CD4-positive, alpha-beta memory T cell (primary cell): ENCODE results near the gene TULP1. TPM values are rescaled to one million over a fixed set of nuclear protein-coding genes. Genes with fewer than 3 reads are reported as not detected.
A peak's percentile ranks its signal among the peaks of the same experiment; 100 is the strongest.

Source experiments
- CTCF ChIA-PET: fragments of 350-600 bp; sonication (Branson Sonifier 250); formaldehyde crosslinking; loops from one replicate; lab custom pipeline; 2021; ENCODE audit warnings: inconsistent platforms; ENCODE audit not compliant: partially characterized antibody; lab: Charles Lee
- POLR2A ChIA-PET: fragments of 350-600 bp; sonication (Branson Sonifier 250); formaldehyde crosslinking; loops from one replicate; lab custom pipeline; 2021; ENCODE audit not compliant: partially characterized antibody; lab: Charles Lee
- DNase-seq, 5 donors: peaks; one replicate each; pipeline versions ENCODE4 v3.0.0 to v3.0.0-alpha.2; 2020 to 2022; ENCODE audit warnings: mixed read lengths in 1 of 5
- H3K27ac ChIP-seq: one replicate; pipeline ENCODE4 v1.7.0; 2013; ENCODE audit warnings: low read depth, low read length
- H3K27me3 ChIP-seq: 2 replicates; pipeline ENCODE4 v1.7.0; 2013; ENCODE audit warnings: mild to moderate bottlenecking, low read length, moderate library complexity; ENCODE audit not compliant: insufficient read depth
- H3K36me3 ChIP-seq: 2 replicates; pipeline ENCODE4 v1.7.0; 2013; ENCODE audit warnings: mild to moderate bottlenecking, low read length, moderate library complexity; ENCODE audit not compliant: insufficient read depth
- H3K4me1 ChIP-seq: 2 replicates; pipeline ENCODE4 v1.7.0; 2013; ENCODE audit warnings: mild to moderate bottlenecking, low read length, moderate library complexity; ENCODE audit not compliant: insufficient read depth
- H3K4me3 ChIP-seq, 2 donors: one replicate each; pipeline ENCODE4 v1.7.0; 2013; ENCODE audit warnings: low read length in 2 of 2, mild to moderate bottlenecking in 1 of 2
- H3K9me3 ChIP-seq, 2 donors: one replicate each; pipeline ENCODE4 v1.7.0; 2013; ENCODE audit warnings: low read length in 2 of 2, control low read depth in 1 of 2; ENCODE audit not compliant: control insufficient read depth in 1 of 2
- H3K27ac Mint-ChIP-seq, 7 donors: one replicate each; pipeline ENCODE4 v1.8.0; 2020 to 2021; ENCODE audit warnings: mixed read lengths in 7 of 7, mild to moderate bottlenecking in 6 of 7, inconsistent platforms in 3 of 7, moderate library complexity in 3 of 7
- H3K27me3 Mint-ChIP-seq, 2 donors: one replicate each; pipeline ENCODE4 v1.8.0; 2020 to 2021; ENCODE audit warnings: mixed read lengths in 2 of 2
- H3K36me3 Mint-ChIP-seq, 2 donors: one replicate each; pipeline ENCODE4 v1.8.0; 2020 to 2021; ENCODE audit warnings: mixed read lengths in 2 of 2, inconsistent platforms in 1 of 2, mild to moderate bottlenecking in 1 of 2
- H3K4me1 Mint-ChIP-seq, 4 donors: one replicate each; pipeline ENCODE4 v1.8.0; 2020 to 2021; ENCODE audit warnings: mixed read lengths in 4 of 4, mild to moderate bottlenecking in 1 of 4
- H3K4me3 Mint-ChIP-seq, 8 donors: one replicate each; pipeline ENCODE4 v1.8.0; 2020 to 2021; ENCODE audit warnings: mixed read lengths in 8 of 8, mild to moderate bottlenecking in 7 of 8, moderate library complexity in 6 of 8, inconsistent platforms in 3 of 8
- H3K9me3 Mint-ChIP-seq, 8 donors: one replicate each; pipeline ENCODE4 v1.8.0; 2020 to 2021; ENCODE audit warnings: mixed read lengths in 8 of 8, mild to moderate bottlenecking in 5 of 8, inconsistent platforms in 3 of 8, moderate library complexity in 1 of 8
- intact Hi-C: fragments of 100-400 bp; cut with micrococcal nuclease; formaldehyde crosslinking; loops from one replicate; pipeline ENCODE4 v1.15.1; 2023
- polyA plus RNA-seq, 2 donors: library from polyadenylated mRNA; unstranded; fragments of 300-500 nt; fragmentation: Illumina TruSeq; gene quantifications; one replicate each; pipeline ENCODE4 v1.2.3, GENCODE V29; 2021
- total RNA-seq, 2 experiments: library from RNA; stranded (reverse); gene quantifications; one replicate each; pipeline ENCODE4 v1.2.3, GENCODE V29; 2021

The TULP1 gene
- total and polyA plus RNA-seq, 4 experiments from 2014 or later, result not detected

DNA sequence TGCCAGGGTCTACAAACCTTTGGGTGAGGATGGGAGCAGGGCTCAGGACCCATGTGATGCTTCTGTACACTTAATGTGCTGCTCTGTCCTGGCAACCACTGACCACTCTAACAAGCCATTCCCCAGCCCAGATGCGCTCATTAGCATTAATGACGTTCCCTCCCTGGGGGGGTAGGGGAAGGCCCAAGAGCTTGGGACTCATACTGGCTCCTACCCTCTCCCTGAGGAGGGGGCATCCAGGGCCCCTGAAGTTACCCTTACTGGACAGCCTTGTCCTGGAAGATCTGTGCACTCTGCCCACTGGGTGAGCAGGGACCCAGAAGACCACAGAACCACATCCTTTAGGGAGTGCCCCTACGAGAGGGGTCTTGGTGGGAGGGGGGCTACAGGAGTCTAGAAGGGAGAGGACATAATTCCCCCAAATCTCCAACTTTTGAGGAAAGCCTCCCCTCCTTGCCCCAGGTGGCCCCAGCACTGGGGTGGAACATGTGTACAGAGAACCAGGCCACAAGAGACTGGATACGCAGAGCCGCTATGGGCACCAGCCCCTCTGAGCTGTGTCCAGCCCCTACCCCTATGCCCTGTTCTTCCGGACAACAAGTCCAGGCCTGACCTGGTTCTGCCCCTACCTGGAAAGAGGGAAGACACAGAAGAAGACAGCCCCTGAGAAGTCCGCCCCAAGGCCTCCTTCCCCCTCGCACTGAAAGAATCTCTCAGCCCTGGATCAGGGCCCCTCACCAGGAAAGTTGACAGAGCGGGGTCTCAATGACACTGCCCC, 17.2 kb downstream of the TULP1 start:
- H3K4me3 Mint-ChIP-seq, result peak overlapping the region; percentile 70 to 84 (median 80)
- H3K27ac ChIP-seq, result no peak overlapping the region
- peaks cover 13 to 37% (median 18%) of the 10 kb centered on the region in 4 donors for H3K4me1 Mint-ChIP-seq
- intact Hi-C loops, result no loop called here
- no peaks in the 10 kb centered on the region for H3K9me3 ChIP-seq
- no peak overlapping the region for H3K4me3 ChIP-seq
- H3K4me1 ChIP-seq, result peaks cover 10% of the 10 kb centered on the region
- H3K27me3 Mint-ChIP-seq, result peaks cover 6 to 7% of the 10 kb centered on the region in 2 donors
- H3K9me3 Mint-ChIP-seq, result no peaks in the 10 kb centered on the region
- no peak for DNase-seq
- ChIA-PET CTCF (interaction anchor here (1.0 kb wide), 1 partner anchor 27 kb away, joined by 4 read pairs; no protein-coding TSS in a partner anchor), POLR2A (interaction anchor here (1.0 kb wide), 1 partner anchor 29 kb away, joined by 3 read pairs; no protein-coding TSS in a partner anchor)
- no peaks in the 10 kb centered on the region for H3K36me3 ChIP-seq
- H3K27me3 ChIP-seq, result no peaks in the 10 kb centered on the region
- H3K27ac Mint-ChIP-seq, result peak overlapping the region in 4 of 7 donors; percentile 30 to 87 (median 46)
- no peaks in the 10 kb centered on the region for H3K36me3 Mint-ChIP-seq

DNA sequence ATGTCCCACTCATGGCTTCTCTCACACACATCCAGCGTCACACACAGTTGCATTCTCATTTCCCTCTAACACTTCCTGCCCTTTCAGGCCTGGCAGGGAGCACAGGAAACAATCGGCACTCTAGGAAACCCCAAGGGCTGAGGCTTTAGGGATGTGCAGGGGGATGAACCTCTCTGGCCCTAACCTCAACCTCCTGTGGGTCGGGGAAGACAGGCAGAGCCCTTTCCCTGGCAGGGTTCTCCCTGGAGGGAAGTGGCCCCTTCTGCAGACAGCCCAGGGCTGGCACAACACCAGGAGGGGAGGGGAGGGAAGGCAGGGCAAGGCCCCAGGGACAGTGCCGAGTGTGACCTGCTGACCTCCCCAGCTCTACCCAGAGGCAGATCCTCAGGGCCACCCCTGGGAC, 18.5 kb downstream of the TULP1 start:
- ChIA-PET CTCF (interaction anchor here (1.0 kb wide), 1 partner anchor 29 kb away, joined by 4 read pairs; no protein-coding TSS in a partner anchor), POLR2A (no interaction called here)
- no peaks in the 10 kb centered on the region for H3K9me3 ChIP-seq
- H3K36me3 ChIP-seq, result no peaks in the 10 kb centered on the region
- Mint-ChIP-seq H3K4me3 (peak overlapping the region in 1 of 8 donors; percentile 0), H3K4me1 (peaks cover 13 to 37% (median 18%) of the 10 kb centered on the region in 4 donors), H3K27ac (peak overlapping the region in 2 of 7 donors; percentile 8 to 19), H3K27me3 (peaks cover 4% of the 10 kb centered on the region in 2 donors), H3K9me3 (no peaks in the 10 kb centered on the region), H3K36me3 (no peaks in the 10 kb centered on the region)
- DNase-seq, result no peak
- no peak overlapping the region for H3K4me3 ChIP-seq
- intact Hi-C loops, result no loop called here
- H3K27me3 ChIP-seq, result no peaks in the 10 kb centered on the region
- H3K4me1 ChIP-seq, result peaks cover 10% of the 10 kb centered on the region
- no peak overlapping the region for H3K27ac ChIP-seq

DNA sequence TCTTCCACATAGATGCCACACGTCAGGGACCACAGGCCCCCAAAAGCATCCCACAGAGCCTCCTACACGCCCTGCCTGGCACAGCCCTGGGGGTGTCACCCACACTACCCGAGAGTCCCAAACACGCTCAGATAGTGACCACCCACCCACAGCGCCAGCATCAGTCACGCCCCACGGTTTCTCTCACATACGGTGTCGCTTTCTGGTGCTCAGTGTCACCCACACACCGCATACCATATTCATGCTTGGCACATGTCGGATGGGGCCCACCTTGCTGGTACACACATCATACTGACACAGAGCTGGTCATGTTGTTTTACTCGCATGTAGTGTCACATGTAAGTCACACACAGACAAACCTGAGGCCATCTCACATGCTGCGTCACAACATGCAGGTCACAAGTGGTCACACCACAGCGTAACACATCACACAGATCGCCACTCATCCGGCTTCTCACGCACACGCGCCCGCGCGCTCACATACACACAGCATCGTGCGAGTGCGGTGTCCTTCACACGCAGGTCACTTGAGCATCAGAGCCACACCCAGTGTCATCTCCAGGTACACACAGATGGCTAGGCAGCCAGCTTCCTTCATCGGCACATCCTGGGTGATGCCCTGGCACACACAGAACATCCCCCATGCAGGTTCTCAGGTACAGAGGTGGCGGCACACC, 19.3 kb downstream of the TULP1 start:
- Histone ChIP-seq H3K4me3 (no peak overlapping the region), H3K9me3 (no peaks in the 10 kb centered on the region), H3K27me3 (no peaks in the 10 kb centered on the region), H3K4me1 (peaks cover 7% of the 10 kb centered on the region), H3K27ac (no peak overlapping the region), H3K36me3 (no peaks in the 10 kb centered on the region)
- intact Hi-C loops, result no loop called here
- ChIA-PET POLR2A (no interaction called here), CTCF (no interaction called here)
- no peak for DNase-seq
- Mint-ChIP-seq H3K4me1 (peaks cover 10 to 32% (median 14%) of the 10 kb centered on the region in 4 donors), H3K27me3 (peaks cover 0 to 1% of the 10 kb centered on the region in 2 donors), H3K36me3 (no peaks in the 10 kb centered on the region), H3K4me3 (no peak overlapping the region), H3K27ac (peak overlapping the region in 3 of 7 donors; percentile 12 to 73 (median 60)), H3K9me3 (no peaks in the 10 kb centered on the region)

DNA sequence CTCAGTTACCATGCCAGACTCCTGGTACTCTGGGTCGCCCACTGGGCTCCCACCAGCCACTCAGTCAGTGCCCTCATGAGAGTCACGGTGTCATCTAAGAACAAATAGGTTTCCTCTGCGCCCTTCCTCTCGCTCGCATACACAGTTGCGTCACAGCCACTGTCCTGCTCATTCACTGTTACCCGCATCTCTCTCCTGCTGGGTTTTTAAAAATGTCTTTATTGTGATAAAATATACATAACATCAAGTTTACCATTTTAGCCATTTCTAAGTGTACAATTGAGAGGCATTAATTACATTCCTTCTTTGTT, 19.8 kb downstream of the TULP1 start:
- peak overlapping the region in 2 of 7 donors; percentile 10 to 60 for H3K27ac Mint-ChIP-seq
- Histone ChIP-seq H3K27ac (no peak overlapping the region), H3K27me3 (no peaks in the 10 kb centered on the region), H3K4me3 (no peak overlapping the region), H3K4me1 (peaks cover 2% of the 10 kb centered on the region), H3K36me3 (no peaks in the 10 kb centered on the region), H3K9me3 (no peaks in the 10 kb centered on the region)
- peaks cover 8 to 27% (median 12%) of the 10 kb centered on the region in 4 donors for H3K4me1 Mint-ChIP-seq
- H3K27me3 Mint-ChIP-seq, result no peaks in the 10 kb centered on the region
- DNase-seq, result no peak
- ChIA-PET POLR2A (no interaction called here), CTCF (no interaction called here)
- intact Hi-C loops, result no loop called here
- no peaks in the 10 kb centered on the region for H3K36me3 Mint-ChIP-seq
- no peaks in the 10 kb centered on the region for H3K9me3 Mint-ChIP-seq
- H3K4me3 Mint-ChIP-seq, result no peak overlapping the region

DNA sequence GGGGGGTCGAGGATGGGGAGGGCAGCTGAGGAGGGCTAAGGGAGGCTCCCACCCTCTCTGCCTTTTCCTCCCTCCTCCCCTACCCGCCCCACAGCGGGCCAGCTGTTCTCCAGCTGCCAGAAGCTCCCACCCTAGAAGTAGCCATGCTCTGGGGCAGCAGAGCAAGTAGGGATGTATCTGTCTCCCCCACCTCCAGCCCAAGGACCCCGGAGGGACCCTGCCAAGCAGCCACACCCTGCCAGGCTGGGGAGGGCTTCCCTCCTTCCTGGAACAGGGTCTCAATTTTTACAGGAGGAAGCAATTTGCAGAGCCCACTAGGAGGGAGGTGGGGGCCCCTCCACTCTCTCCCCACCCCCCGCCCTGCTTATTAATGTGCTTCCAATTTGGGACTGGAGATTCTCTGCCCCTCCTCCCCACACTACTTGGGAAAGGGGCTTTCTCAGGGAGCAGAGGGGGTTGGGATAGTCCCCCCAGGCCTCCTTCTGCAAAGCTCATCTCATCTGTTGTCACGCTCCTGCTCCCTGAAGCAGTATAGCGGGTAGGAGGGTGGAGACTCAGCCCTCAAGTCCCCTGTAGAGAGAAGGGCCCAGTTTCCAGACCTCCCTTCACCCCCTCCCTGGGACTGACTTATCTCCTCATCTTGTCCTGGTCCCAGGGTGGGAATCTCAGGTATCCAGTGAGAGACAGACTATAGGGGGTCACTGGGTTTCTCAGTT, 20.3 kb downstream of the TULP1 start:
- H3K36me3 Mint-ChIP-seq, result no peaks in the 10 kb centered on the region
- ChIA-PET CTCF (no interaction called here), POLR2A (interaction anchor here (1.1 kb wide), 1 partner anchor 19 kb away, joined by 3 read pairs; no protein-coding TSS in a partner anchor)
- H3K27me3 Mint-ChIP-seq, result no peaks in the 10 kb centered on the region
- H3K9me3 ChIP-seq, result no peaks in the 10 kb centered on the region
- intact Hi-C loops, result no loop called here
- no peaks in the 10 kb centered on the region for H3K36me3 ChIP-seq
- no peaks in the 10 kb centered on the region for H3K4me1 ChIP-seq
- DNase-seq, result no peak
- H3K4me3 Mint-ChIP-seq, result no peak overlapping the region
- H3K27ac ChIP-seq, result no peak overlapping the region
- no peak overlapping the region for H3K4me3 ChIP-seq
- H3K27me3 ChIP-seq, result no peaks in the 10 kb centered on the region
- H3K4me1 Mint-ChIP-seq, result peaks cover 10 to 25% (median 14%) of the 10 kb centered on the region in 4 donors
- H3K27ac Mint-ChIP-seq, result peak overlapping the region in 1 of 7 donors; percentile 10
- H3K9me3 Mint-ChIP-seq, result no peaks in the 10 kb centered on the region

DNA sequence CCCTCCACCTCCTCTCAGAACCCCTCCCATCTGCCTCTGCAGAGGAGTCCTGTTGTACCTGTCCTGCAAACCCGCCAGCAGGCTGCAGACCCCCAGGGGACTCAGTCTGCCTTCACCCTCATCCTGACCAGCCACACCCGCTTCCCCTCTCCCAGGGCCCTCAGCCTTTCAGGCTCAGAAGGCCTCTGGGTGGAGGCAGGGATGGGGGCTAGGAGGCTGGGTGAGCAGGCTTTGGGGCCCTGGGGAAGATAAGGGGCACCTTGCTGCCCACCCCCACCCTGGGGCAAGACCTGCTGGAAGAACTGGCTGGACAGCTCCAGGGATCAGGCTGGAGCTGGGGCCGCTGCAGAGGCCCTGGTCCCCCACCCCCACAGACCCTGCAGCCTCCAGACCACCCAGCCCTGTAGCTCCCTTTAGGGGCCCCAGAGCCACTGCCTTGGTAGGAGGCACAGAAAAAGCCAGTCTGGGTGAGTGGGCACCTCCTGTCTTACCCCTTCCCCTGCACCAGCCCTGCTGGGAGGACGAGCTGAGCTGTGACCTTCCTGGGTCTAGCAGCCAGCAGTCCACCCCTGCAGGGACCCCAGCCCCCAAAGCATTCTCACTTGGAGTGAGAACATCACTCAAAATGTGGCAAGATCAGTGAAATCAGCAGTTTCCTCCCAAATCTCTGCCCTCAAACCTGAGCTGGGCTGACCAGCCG, 21.0 kb downstream of the TULP1 start:
- Histone ChIP-seq H3K27ac (no peak overlapping the region), H3K9me3 (no peaks in the 10 kb centered on the region), H3K4me1 (no peaks in the 10 kb centered on the region), H3K36me3 (no peaks in the 10 kb centered on the region), H3K27me3 (no peaks in the 10 kb centered on the region), H3K4me3 (no peak overlapping the region)
- H3K36me3 Mint-ChIP-seq, result no peaks in the 10 kb centered on the region
- no peak overlapping the region for H3K27ac Mint-ChIP-seq
- H3K4me3 Mint-ChIP-seq, result no peak overlapping the region
- H3K9me3 Mint-ChIP-seq, result no peaks in the 10 kb centered on the region
- ChIA-PET POLR2A (interaction anchor here (0.6 to 1.1 kb wide), 2 partner anchors 18 to 22 kb away, joined by 3 read pairs; no protein-coding TSS in a partner anchor), CTCF (no interaction called here)
- no peak for DNase-seq
- intact Hi-C loops, result no loop called here
- peaks cover 10 to 25% (median 14%) of the 10 kb centered on the region in 4 donors for H3K4me1 Mint-ChIP-seq
- no peaks in the 10 kb centered on the region for H3K27me3 Mint-ChIP-seq
